Measurements from ENCODE around the gene TIAM1. TPM values are rescaled to one million over a fixed set of nuclear protein-coding genes. Genes with fewer than 3 reads are reported as not detected.

The TIAM1 gene
- total RNA-seq, 1 experiment from 2014 or later, result 3.7 TPM

- no peak for TF ChIP-seq REST (IDR thresholded peaks at IDR 0.05; ENCODE audit: insufficient read depth in 1 of 2, low read depth in 2 of 2, low read length in 1 of 2)
- TF ChIP-seq POLR2AphosphoS5 (IDR thresholded peaks at IDR 0.05; ENCODE audit: low read depth, low read length), result no peak
- no peak for TF ChIP-seq TCF7L2 (IDR thresholded peaks at IDR 0.05; ENCODE audit: low read depth, low read length)
- no peak for TF ChIP-seq SIN3A (IDR thresholded peaks at IDR 0.05; ENCODE audit: borderline replicate concordance, insufficient read depth, low read depth, low read length)
- TF ChIP-seq CTCF (IDR thresholded peaks at IDR 0.05), result no peak
- no TSS peak for BruUV-seq (replicated peaks)
- POLR2A ChIA-PET, result no interaction called here
- H3K36me3 ChIP-seq (ENCODE audit: control insufficient read depth, insufficient read depth, low read length), result no peaks in the 10 kb centered on the region
- no peak overlapping the region; a peak in 1 of 4 replicates for H3K4me3 ChIP-seq (ENCODE audit: low read depth in 2 of 2, low read length in 2 of 2)
- DNase-seq (ENCODE audit: low read depth, low spot score), result no peak
- CTCF ChIA-PET, result no interaction called here
- H3K27ac ChIP-seq (ENCODE audit: low read length), result no peak overlapping the region
- intact Hi-C loops (cut with micrococcal nuclease; ENCODE audit: unreplicated experiment) (no loop called here), in situ Hi-C loops (cut with HindIII; ENCODE audit: low pct_unique_long_range_greater_than_20kb, low sequenced_read_pairs) (no loop called here)
- H3K27me3 ChIP-seq (ENCODE audit: control insufficient read depth, insufficient read depth, low read length), result no peaks in the 10 kb centered on the region; the same call in 1 of the 2 replicates
- no peaks in the 10 kb centered on the region; the same call in 1 of the 2 replicates for H3K9me3 ChIP-seq (ENCODE audit: control insufficient read depth, insufficient read depth, low read depth, low read length)
- ATAC-seq, result no peak
- no peaks in the 10 kb centered on the region for H3K4me1 ChIP-seq (ENCODE audit: control insufficient read depth, insufficient read depth, low read length)
Observed at GRCh38 chr21:31159808-31160207, 184.3 kb downstream of the TIAM1 start.

GRCh38 chr21:31158789-31159581 lies 185.1 kb downstream of the TIAM1 start:
- intact Hi-C loops (cut with micrococcal nuclease; ENCODE audit: unreplicated experiment), result no loop called here
- no peaks in the 10 kb centered on the region for H3K36me3 ChIP-seq (ENCODE audit: control insufficient read depth, insufficient read depth, low read length)
- H3K4me3 ChIP-seq (ENCODE audit: low read depth in 2 of 2, low read length in 2 of 2), result no peak overlapping the region
- TF ChIP-seq POLR2AphosphoS5 (IDR thresholded peaks at IDR 0.05; ENCODE audit: low read depth, low read length) (no peak), TCF7L2 (IDR thresholded peaks at IDR 0.05; ENCODE audit: low read depth, low read length) (no peak), CTCF (IDR thresholded peaks at IDR 0.05) (no peak), REST (IDR thresholded peaks at IDR 0.05; ENCODE audit: insufficient read depth in 1 of 2, low read depth in 2 of 2, low read length in 1 of 2) (no peak), SIN3A (IDR thresholded peaks at IDR 0.05; ENCODE audit: borderline replicate concordance, insufficient read depth, low read depth, low read length) (no peak)
- no peaks in the 10 kb centered on the region; the same call in 1 of the 2 replicates for H3K27me3 ChIP-seq (ENCODE audit: control insufficient read depth, insufficient read depth, low read length)
- in situ Hi-C loops (cut with HindIII; ENCODE audit: low pct_unique_long_range_greater_than_20kb, low sequenced_read_pairs), result no loop called here
- DNase-seq (ENCODE audit: low read depth, low spot score) (no peak), ATAC-seq (no peak)
- ChIA-PET POLR2A (interaction anchor here (0.5 kb wide), 1 partner anchor 443 kb away, joined by 18 read pairs; no protein-coding TSS in a partner anchor), CTCF (no interaction called here)
- no peaks in the 10 kb centered on the region for H3K4me1 ChIP-seq (ENCODE audit: control insufficient read depth, insufficient read depth, low read length)
- no peak overlapping the region for H3K27ac ChIP-seq (ENCODE audit: low read length)
- no TSS peak for BruUV-seq (replicated peaks)
- H3K9me3 ChIP-seq (ENCODE audit: control insufficient read depth, insufficient read depth, low read depth, low read length), result no peaks in the 10 kb centered on the region; the same call in 1 of the 2 replicates
